Limb (tissue), 2 donors: ENCODE measurements around the gene WDR33.

Experiments used
- DNase-seq, 2 donors: peaks; one replicate each; pipeline ENCODE4 v3.0.0-alpha.2; 2016; ENCODE audit errors: extremely low spot score in 2 of 2

The WDR33 gene

DNA sequence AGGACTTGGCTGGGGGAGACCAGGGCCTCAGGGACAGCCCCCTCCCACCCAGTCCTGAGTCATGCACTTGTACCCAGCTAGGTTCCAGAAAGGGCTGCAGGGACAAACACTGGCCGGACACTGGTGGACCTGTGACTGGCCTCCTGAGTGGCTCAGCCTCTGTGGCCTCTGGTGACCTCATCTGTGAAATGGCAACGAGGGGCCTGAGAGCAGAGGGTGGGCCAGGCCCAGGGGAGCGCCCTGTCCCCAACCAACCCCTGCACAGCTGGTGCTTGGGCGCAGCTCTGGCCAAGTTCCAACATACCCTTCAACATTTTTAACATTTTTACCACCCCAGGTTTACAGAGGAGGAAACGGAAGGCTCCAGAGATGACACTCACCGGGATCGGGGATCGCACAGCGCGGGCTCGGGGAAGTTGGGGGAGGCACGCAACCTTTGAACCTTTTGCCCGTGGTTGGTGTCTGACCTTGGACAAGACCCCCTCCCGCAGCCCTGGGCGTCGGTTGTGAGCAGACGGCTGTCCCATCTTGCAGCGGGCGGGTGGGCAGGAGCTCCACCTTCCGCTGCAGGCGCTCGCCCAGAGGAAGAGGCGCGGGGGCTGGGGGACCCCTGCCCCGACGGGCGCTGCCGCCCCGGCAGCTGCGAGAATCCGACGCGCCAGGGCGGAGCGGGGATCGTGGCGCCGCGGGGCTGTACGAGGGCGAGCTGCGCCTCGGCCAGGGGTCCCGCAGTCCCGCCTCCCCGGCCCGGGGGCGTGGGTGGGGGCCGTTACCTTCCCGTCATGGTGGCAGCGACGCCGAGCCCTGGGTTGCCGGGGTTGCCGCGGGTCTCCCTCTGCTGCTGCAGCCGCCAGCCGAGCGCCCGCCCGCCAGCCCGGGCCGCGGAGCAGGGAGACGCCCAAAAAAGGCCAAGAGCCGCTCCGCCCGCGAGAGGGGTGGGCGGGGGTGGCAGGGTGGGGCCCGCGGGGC is 136.4 kb downstream of the WDR33 start:
- no peak for DNase-seq

- no peak for DNase-seq
Measured at GRCh38 chr2:127673291-127674069, 137.5 kb downstream of the WDR33 start.

DNA sequence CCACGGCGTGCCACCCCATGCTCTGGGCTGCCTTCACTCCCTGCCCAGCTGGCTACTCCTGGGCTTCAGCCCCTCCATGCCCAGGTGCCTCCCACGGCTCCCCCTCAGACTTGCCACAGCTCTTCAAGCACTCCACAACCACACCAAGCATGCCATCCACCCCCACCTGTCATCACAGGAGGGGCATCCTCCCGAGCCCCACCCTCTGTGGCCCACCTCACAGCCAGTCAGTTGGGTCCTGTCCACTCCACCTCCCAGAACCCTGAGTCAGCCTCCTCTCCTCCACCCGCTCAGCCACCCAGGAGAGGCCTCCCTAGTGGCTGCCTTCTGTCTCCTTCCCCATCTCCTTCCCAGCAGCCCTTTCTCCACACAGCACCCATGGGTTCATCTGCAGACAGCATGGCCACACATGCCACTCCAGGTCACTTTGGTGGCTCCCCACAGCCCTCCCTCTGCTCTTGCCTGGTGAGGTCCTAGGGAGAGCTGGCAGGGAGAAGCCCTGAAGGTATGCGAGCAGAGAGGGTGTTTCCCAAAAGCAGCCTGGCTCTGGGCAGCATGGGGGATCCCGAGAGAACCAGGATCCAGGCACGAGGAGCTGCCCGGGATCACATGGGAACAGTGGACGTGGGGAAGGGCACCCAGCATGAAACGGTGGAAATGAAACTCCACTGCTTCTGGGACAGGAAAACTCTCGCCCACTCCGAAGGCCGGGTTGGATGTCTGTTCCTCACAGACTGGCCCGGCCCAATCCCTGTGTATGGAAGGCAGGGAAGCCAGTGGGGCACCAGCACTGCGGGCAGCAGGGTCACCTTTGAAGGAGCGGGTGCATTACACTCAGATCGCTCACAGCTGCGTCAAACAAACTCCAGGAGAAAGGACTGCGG is 138.4 kb downstream of the WDR33 start:
- no peak for DNase-seq

DNA sequence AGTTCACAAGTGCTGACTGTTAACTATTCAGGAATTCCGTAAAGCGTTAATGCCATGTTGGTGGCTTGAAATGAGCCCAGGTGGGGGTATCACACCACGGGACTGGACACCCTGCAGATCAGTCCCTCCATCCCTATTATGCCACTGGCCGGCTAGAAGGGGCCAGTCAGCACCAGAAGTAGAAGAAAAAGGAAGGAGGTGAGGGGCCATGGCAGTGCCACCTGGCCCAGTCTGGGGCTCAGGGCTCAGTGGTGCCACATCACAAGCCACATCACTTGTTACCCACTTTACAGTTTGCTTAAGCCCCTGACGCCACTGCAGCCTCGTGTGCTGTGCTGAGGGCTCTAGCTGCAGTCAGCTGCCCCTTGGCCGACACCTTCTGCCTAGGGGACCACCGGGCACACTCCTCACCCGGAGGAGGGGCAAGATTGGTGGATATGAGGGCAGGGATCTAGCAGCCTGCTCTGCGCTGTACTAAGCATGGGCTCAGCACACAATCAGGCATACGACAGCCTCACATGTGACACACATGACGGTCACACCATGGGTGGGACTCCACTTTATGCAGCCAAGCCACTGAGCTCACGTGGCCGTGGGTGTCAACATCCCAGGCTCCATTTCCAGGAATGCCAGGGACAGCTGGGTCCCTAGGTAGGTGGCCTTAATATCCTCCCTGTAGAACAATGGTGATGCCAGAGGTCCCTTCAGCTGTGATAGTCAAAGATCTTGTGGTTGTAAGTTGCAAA is 139.2 kb downstream of the WDR33 start:
- DNase-seq: no peak

- DNase-seq: no peak
Measured at GRCh38 chr2:127670957-127671290, 140.0 kb downstream of the WDR33 start.

DNA sequence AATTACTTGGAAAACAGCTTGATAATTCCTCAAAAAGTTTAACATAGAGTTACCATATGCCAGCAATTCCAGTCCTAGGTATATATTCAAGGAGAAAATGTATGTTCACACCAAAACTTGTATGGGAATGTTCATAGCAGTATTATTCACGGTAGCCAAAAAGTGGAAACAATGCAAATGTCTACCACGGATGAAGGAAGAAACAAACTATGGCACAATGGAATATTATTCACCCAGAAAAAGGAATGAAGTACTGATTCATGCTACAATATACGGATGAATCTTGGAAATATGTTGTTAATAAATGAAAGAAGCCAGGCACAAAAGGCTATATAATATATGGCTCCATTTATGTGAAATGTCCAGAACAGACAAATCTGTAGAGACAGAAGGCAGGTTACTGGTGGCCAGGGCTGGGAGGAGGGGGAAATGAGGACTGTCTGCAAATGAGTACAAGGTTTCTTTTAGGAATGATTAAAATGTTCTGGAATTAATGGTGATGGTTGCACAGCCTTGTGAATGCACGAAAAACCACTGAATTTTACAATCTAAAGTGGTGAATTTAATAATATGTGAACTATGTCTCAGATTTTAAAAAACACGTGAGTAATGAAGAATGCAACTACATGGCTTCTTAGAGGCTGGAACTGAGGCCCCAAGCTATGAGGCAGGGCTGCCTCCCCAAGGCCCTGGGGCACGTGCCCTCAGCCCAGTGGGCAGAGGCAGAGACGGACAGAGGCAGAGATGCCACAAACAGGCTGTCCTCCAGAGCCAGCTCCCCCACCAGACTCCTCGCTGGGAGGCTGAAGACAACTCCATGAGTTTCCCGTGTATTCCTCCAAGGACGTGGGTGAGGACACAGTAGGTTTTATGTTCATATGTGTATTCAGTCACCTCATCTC is 140.7 kb downstream of the WDR33 start:
- no peak for DNase-seq

DNA sequence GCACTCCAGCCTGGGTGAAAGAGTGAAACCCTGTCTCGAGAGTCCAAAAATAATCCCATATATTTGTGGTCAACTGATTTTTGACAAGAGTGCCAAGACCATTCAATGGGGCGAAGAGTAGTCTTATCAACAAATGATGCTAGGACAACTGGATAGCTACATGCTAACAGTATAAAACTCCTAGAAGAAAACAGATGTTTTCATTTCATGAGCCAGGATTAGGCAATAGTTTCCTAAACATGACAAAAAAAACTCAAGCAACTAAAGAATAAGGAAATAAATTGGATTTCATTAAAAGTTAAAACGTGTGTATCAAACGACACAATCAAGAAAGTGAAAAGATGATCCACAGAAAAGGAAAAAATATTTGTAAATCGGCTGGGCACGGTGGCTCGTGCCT is 141.9 kb downstream of the WDR33 start:
- DNase-seq: no peak

DNA sequence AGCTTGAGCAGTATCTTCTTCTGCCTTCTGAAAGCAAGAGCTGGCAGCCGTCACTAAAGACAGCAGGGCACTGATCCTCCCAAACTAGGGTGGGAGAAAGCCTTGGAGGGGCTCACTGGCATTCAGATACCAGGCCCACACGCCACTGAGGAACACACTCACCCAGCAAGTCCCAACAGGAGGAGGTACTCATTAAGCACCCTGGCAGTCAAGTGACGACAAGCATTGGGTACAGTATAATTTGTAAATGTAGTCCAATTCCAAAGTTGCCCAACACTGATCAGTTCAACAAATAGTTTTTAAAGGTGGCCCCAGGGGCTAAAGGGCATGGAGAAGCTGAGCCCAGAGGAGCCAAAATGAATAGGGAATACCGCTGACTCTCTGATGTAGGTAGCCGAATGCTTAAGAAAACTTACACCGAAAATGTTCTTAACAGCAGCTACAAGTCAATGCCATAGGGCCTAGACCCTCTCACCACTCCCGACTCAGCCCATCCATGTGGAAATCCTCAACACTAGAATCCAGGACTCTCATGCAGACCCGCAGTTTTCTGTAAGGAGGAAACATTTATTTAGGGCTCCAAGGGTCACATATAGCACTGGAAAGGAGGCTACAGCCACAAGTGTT is 145.6 kb downstream of the WDR33 start:
- no peak for DNase-seq

- DNase-seq: no peak
Measured at GRCh38 chr2:127664895-127665225, 146.1 kb downstream of the WDR33 start.

DNA sequence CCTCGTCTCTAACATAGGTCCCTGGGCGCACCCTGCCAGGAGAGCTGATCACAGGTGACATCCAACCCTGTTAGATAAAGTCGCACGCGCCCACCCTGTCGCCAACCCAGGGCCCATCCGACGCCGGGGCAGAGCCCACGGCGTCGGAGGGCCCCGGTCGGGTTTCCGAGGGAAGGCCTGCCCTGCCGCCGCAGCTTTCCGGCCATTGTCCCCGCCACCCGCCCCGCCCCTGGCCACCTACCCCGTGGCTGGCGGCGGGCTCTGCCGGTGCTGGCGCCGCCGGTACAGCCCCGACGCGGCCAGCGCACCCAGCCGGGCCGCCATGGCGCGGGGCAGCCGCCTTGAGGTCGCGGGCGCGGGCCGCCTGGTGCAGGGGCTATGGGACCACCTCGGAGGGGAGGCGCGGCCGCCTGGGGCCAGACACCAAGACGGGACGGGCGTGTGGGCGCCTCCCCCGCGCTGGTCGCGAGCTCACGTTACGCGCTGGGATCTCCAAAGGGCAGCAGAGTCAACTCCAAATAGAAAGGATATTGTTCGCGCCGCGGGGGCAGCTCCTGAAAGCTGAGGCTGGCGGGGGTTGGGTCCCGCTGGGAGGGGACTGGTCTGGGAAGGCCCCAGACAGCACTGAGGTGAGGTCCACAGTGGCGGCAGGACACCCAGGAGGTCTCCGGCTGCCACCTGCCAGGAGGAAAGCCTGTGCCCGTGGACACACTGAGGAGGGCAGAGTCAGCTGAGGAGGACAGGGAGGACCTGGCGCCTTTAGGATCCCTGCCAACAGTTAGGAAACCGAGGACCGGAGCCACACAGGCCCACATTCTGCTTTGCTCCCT is 146.7 kb downstream of the WDR33 start:
- peak in 1 of 2 donors; percentile 48 for DNase-seq

DNA sequence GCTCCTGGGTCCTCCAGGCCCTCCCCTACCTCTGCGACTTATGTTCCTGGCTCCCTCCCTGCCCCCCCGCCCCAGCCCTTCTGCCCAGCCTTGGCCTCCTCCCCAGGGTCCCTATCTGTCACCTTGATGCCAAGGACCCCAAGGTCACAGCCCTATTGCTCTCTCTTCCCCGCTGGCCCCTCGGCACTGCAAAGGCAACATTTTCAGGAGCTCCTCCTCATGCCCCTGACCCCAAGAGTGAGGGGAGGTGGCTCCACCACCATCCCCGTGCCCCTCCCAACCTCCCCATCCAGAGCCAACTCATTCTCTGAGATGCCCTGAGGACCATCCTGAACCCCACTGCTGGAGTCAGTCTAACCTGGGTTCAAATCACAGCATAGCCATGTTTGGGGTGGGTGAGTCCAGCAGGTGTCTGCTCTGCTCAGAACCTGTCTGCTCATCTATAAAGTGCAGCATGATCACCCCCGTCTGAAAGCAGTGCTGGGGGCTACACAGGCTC is 147.4 kb downstream of the WDR33 start:
- peak in 1 of 2 donors; percentile 19 for DNase-seq

DNA sequence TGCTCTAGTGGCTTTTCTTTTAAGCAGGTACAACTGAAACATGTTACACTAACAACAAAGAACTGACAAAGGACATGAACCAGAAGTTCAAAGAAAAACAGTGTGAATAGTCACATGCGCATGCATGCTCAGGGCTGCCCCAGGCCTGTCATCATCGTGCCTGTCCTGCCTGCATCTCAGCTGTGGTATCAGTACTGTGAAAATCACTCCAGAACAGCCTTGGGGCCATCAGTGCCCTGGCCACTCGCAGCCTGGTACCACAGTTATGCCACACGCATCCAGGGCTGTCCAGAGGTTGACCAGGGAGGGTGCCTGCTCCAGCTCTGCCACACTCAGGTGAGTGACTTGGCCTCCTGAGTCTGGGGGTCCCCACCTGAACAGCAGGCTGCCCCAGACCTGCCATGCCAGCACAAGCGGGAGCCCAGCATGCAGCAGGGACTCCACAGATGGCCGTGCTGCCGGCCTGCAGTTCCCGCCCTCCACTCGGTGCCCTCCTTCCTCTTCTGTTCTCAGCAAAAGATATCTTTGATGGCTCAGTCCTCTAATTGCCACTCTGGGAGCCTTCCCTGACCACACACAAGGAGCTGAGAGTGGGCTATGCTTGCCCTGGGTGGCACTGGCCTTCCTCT is 147.9 kb downstream of the WDR33 start:
- peak in 1 of 2 donors; percentile 21 for DNase-seq

DNA sequence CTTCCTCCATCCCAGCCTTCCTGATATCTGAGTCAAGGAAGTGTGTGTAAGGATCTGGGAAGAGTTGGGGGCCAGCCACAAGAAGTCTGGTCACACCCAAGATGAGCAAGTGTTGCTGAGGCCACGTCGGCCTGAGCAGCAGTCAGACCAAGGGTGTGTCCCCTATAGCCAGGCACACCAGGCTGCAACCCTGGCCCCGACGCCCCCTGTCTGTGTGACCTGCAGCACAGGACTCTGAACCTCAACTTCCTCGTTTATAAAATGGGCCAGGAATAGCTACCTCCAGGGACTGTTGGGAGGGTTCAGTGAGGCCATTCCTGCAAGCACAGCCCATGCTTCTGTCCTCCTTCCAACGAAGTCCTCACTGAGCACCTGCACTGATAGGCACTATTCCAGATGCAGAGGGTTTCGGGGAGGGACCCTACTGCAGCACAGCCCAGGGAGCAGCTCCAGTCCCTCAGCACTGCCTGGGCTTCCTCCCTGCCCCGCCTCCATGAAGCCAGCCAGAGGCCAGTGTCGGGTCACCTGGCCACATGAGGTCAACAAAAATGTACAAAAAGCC is 148.9 kb downstream of the WDR33 start:
- DNase-seq: peak in 1 of 2 donors; percentile 18

DNA sequence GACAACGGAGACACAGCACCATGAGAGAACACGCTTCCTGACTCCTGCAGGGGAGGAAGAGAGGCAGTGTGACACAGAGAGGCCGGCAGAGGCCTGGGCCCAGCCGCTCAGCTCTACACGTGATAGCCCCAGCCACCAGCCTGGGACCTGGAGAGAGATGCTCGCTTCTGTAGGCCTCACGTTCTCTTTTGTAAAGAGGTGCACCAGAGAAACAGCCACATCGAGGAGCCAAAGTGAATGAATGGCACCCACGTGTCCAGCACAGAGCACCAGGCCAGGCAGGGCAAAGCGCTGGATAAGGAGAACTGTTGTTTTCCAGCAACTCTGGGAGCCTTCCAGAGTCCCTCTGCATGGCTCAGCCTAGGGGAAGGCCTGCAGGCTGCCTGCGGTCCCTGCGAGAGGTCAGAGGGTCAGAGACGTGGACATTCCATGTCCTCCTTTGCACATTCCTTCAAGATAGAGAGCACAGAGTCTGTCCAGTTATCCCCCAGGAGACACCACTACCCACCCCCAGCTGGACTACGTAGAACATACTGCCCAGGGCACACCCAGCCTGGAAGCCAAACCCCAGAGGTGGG is 149.8 kb downstream of the WDR33 start:
- DNase-seq: no peak

DNA sequence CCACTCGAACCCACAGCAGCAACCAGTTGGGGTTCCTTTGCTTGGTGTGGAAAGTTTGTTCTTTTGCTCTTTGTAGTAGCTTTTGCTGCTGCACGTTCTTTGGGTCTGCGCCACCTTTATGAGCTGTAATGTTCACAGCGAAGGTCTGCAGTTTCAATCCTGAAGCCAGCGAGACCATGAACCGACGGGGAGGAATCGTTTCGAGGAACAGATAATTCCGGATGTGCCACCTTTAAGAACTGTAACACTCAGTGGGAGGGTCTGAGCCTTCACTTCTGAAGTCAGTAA is 150.7 kb downstream of the WDR33 start:
- DNase-seq: no peak

- no peak for DNase-seq
Measured at GRCh38 chr2:127659408-127660290, 151.3 kb downstream of the WDR33 start.
